Measurements from ENCODE around the gene PXMP2.
"Not testable (repeated sequence)": the region's sequence is repeated elsewhere in the genome, so short reads cannot be mapped to it uniquely, and the experiment has no call there.

Gene PXMP2

DNA sequence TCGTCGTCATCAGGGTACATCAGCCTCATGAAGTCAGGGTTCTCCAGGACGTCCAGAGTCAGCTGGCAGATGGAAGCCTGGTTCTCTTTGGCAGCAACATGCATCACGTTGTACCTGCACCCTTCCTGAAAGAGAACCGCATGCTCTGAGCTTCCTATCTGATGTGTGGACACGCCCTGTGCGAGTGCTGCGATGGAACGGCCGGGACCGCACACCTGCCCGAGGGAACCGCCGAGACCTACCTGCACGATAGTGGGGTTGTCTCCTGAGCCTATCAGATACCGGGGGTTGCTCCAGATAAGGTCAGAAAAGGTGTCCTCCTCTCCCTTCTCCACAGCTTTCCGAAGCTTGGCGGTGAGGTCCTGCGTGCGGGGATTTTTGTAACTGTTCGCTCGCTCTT, 60.5 kb downstream of the PXMP2 start:
- DNase-seq: no peak

- no peak for DNase-seq
These were observed 60.9 kb downstream of the PXMP2 start for GRCh38 chr12:132748319-132748718.

- DNase-seq: not testable (repeated sequence)
These were observed 66.3 kb downstream of the PXMP2 start for GRCh38 chr12:132753670-132754069.

DNA sequence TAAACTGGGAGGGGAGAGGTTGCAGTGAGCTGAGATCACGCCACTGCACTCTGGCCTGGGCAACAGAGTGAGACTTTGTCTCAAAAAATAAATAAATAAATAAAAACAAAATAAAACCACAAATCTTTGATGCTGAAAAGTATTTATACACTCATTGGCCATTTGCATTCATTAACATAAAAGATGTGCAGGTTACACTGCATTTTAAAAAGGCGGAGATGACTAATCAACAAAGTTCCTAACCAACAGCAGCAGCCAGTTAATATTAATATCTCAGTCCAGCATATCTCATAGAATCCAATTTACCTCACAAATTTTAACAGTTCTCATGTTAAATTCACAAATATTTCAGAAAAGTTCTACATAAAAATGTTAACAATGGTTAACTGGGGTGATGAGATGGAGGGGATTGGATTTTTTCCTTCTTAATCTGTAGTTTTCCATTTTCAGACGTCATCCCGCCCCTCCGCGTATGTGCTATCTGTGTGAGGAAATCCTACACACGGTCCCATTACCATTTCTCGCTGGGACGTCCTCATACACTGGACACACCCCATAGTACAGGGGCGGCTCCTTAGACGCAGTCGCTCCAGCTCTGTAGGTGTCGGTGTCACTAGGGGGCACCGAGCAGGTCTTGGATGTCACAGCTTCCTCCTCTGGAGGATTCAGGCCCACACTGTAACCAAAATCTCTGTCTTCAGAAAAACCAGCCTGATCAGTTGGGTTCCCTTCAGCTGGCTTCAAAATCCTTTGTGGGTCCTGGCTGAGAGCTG, 67.0 kb downstream of the PXMP2 start:
- no peak for DNase-seq
